ENCODE results near the gene INA.

The INA gene

GRCh38 chr10:103276251-103276895 is 565 bp upstream of the INA start:
- DNase-seq (ENCODE audit: low spot score) = no peak

- DNase-seq (ENCODE audit: low spot score) = no peak
Measured at GRCh38 chr10:103277713-103278536, 987 bp downstream of the INA start.

GRCh38 chr10:103278537-103278823 is 1.5 kb downstream of the INA start:
- DNase-seq (ENCODE audit: low spot score) = no peak

- DNase-seq (ENCODE audit: low spot score) = peak; percentile 46
Measured at GRCh38 chr10:103278862-103279298, 1.9 kb downstream of the INA start.

GRCh38 chr10:103280031-103280430 is 3.1 kb downstream of the INA start:
- DNase-seq (ENCODE audit: low spot score) = no peak

- DNase-seq (ENCODE audit: low spot score) = no peak
Measured at GRCh38 chr10:103280506-103280905, 3.6 kb downstream of the INA start.

- DNase-seq (ENCODE audit: low spot score) = no peak
Measured at GRCh38 chr10:103281753-103282152, 4.8 kb downstream of the INA start.

- DNase-seq (ENCODE audit: low spot score) = no peak
Measured at GRCh38 chr10:103282961-103283360, 6.0 kb downstream of the INA start.

- DNase-seq (ENCODE audit: low spot score) = peak; percentile 9
Measured at GRCh38 chr10:103284170-103284569, 7.2 kb downstream of the INA start.

GRCh38 chr10:103287992-103288391 is 11.1 kb downstream of the INA start:
- DNase-seq (ENCODE audit: low spot score) = no peak

GRCh38 chr10:103291588-103291987 is 14.7 kb downstream of the INA start:
- DNase-seq (ENCODE audit: low spot score) = no peak

- peak; percentile 30 for DNase-seq (ENCODE audit: low spot score)
Measured at GRCh38 chr10:103295374-103296015, 18.6 kb downstream of the INA start.

GRCh38 chr10:103307594-103307993 is 30.7 kb downstream of the INA start:
- DNase-seq (ENCODE audit: low spot score) = no peak

- no peak for DNase-seq (ENCODE audit: low spot score)
Measured at GRCh38 chr10:103310197-103310596, 33.3 kb downstream of the INA start.

GRCh38 chr10:103316087-103316486 is 39.1 kb downstream of the INA start:
- DNase-seq (ENCODE audit: low spot score) = no peak

- no peak for DNase-seq (ENCODE audit: low spot score)
Measured at GRCh38 chr10:103327906-103328305, 51.0 kb downstream of the INA start.

GRCh38 chr10:103333934-103334520 is 57.1 kb downstream of the INA start:
- DNase-seq (ENCODE audit: low spot score) = peak; percentile 23

- no peak for DNase-seq (ENCODE audit: low spot score)
Measured at GRCh38 chr10:103334567-103334966, 57.6 kb downstream of the INA start.

- no peak for DNase-seq (ENCODE audit: low spot score)
Measured at GRCh38 chr10:103336370-103336769, 59.4 kb downstream of the INA start.

All from kidney tubule cell (primary cell).